Measurements from ENCODE around the gene GAL3ST3. TPM values are rescaled to one million over a fixed set of nuclear protein-coding genes. Genes with fewer than 3 reads are reported as not detected.
A peak's percentile ranks its signal among the peaks of the same experiment; 100 is the strongest.

The GAL3ST3 gene
- total and polyA plus RNA-seq, 10 of the 15 experiments (the other 5 are each of a cell fraction or from before 2014, with no cell fraction given) = 0.06 to 0.12 TPM; not detected in 8

DNA sequence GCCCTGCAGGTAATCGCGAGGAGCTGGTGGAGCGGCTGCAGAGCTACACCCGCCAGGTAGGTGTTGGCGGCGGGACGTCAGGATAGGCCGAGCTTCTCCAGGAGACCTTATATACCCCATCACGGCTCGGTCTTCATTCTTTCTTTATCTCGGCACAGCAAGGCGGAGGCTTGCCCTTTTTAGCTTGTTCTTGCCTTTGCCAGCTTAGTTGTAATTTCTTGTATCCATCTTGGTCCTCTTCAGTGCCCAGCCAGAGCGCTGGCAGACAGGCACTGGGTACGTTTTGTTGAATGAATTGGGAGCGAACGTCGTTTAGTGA is 3.7 kb upstream of the GAL3ST3 start:
- RAD21 ChIA-PET (ENCODE audit: unreplicated experiment) = interaction anchor here (0.9 to 3.5 kb wide), 7 partner anchors 17 to 169 kb away, joined by 4 to 27 read pairs (median 5); partner anchors contain the start of genes CCDC85B and PACS1
- intact Hi-C loops (cut with micrococcal nuclease; ENCODE audit: unreplicated experiment) (loop anchor here (5.0 kb wide), 1 partner anchor 195 kb away; the partner anchor contains the start of gene CFL1), in situ Hi-C loops (cut with MboI) (no loop called here)
- Histone ChIP-seq H2AFZ (ENCODE audit: control insufficient read depth, low read depth, low read length) (peak overlapping the region; percentile 82), H3K4me3 (peak overlapping the region; percentile 98), H3K79me2 (ENCODE audit: control insufficient read depth, insufficient read depth, low read length) (peaks cover 27% of the 10 kb centered on the region), H3K27ac (ENCODE audit: control insufficient read depth, insufficient read depth) (peak overlapping the region; percentile 81), H3K27me3 (replicated peaks in 1 of 2; ENCODE audit: control insufficient read depth in 2 of 2, insufficient read depth in 2 of 2, low read length in 1 of 2) (no peaks in the 10 kb centered on the region), H3K9ac (ENCODE audit: control insufficient read depth, insufficient read depth, low read length) (peak overlapping the region; percentile 94), H3K36me3 (ENCODE audit: control insufficient read depth in 2 of 2, insufficient read depth in 2 of 2, low read length in 1 of 2) (peaks cover 13 to 22% of the 10 kb centered on the region in 2 experiments), H3K9me3 (replicated peaks; ENCODE audit: control insufficient read depth, insufficient read depth, low read length) (no peaks in the 10 kb centered on the region), H3K4me1 (ENCODE audit: control insufficient read depth, insufficient read depth, low read length) (peaks cover 15% of the 10 kb centered on the region), H3K4me2 (ENCODE audit: control insufficient read depth, insufficient read depth) (peak overlapping the region; percentile 89), H4K20me1 (ENCODE audit: control insufficient read depth, insufficient read depth) (no peaks in the 10 kb centered on the region)
- BruUV-seq (replicated peaks) = TSS peak; percentile 77
- no peak for FAIRE-seq
- CTCF ChIA-PET = interaction anchor here (1.3 to 6.4 kb wide), 9 partner anchors 8 to 193 kb away, joined by 4 to 94 read pairs (median 9); partner anchors contain the start of gene MUS81
- WGBS (ENCODE audit: insufficient coverage, insufficient replicate concordance, low lambda C conversion rate, missing lambda C conversion rate) = under 1% methylated on average over 17 of the region's 17 CpGs
- TF ChIP-seq, protein P1, sequence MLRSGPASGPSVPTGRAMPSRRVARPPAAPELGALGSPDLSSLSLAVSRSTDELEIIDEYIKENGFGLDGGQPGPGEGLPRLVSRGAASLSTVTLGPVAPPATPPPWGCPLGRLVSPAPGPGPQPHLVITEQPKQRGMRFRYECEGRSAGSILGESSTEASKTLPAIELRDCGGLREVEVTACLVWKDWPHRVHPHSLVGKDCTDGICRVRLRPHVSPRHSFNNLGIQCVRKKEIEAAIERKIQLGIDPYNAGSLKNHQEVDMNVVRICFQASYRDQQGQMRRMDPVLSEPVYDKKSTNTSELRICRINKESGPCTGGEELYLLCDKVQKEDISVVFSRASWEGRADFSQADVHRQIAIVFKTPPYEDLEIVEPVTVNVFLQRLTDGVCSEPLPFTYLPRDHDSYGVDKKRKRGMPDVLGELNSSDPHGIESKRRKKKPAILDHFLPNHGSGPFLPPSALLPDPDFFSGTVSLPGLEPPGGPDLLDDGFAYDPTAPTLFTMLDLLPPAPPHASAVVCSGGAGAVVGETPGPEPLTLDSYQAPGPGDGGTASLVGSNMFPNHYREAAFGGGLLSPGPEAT (IDR thresholded peaks at IDR 0.05; ENCODE audit: low read depth) = peak; percentile 35; the same call in 1 of the 2 replicates
- TF ChIP-seq ZZZ3 (IDR thresholded peaks at IDR 0.05; ENCODE audit: control insufficient read depth, insufficient read length, low read depth) = no peak
- no peak for DNase-seq (ENCODE audit: low read depth, low spot score)
- SMC1A ChIA-PET (ENCODE audit: uncharacterized antibody, unreplicated experiment) = interaction anchor here (0.8 to 4.9 kb wide), 9 partner anchors 11 to 260 kb away, joined by 3 to 29 read pairs (median 4); no protein-coding TSS in a partner anchor
- POLR2A ChIA-PET = interaction anchor here (0.6 to 3.5 kb wide), 16 partner anchors 9 to 215 kb away, joined by 3 to 25 read pairs (median 7); partner anchors contain the start of genes BANF1, CCDC85B, EIF1AD and MUS81
- no peak for ATAC-seq
